H9 (cell line): ENCODE results near the gene CLEC11A. TPM values are rescaled to one million over a fixed set of nuclear protein-coding genes. Genes with fewer than 3 reads are reported as not detected.

Experiments used
- DNase-seq: peaks from one replicate; pipeline ENCODE4 v3.0.0-alpha.2; 2017
- H2AFZ ChIP-seq: one replicate; pipeline ENCODE4 v1.6.1; 2013; ENCODE audit warnings: mild to moderate bottlenecking, low read length, control low read depth, moderate library complexity
- H2AK5ac ChIP-seq: 2 replicates; pipeline ENCODE4 v1.6.1; 2013; ENCODE audit warnings: low read length, control low read depth, mixed read lengths; ENCODE audit not compliant: insufficient read length
- H2BK120ac ChIP-seq: one replicate; pipeline ENCODE4 v1.6.1; 2013; ENCODE audit warnings: low read depth, mild to moderate bottlenecking, low read length, control low read depth, inconsistent platforms; ENCODE audit not compliant: poor library complexity, severe bottlenecking
- H2BK12ac ChIP-seq: 2 replicates; pipeline ENCODE4 v1.6.1; 2013; ENCODE audit warnings: low read length, control low read depth, mixed read lengths, low read depth; ENCODE audit not compliant: insufficient read length
- H2BK15ac ChIP-seq: 2 replicates; pipeline ENCODE4 v1.6.1; 2013; ENCODE audit warnings: low read depth, low read length, control low read depth
- H2BK20ac ChIP-seq: one replicate; pipeline ENCODE4 v1.6.1; 2013; ENCODE audit warnings: low read depth, mild to moderate bottlenecking, low read length, control low read depth, inconsistent platforms; ENCODE audit not compliant: poor library complexity, severe bottlenecking
- H2BK5ac ChIP-seq: 2 replicates; pipeline ENCODE4 v1.6.1; 2013; ENCODE audit warnings: low read length, control low read depth, mixed read lengths; ENCODE audit not compliant: insufficient read length
- H3K14ac ChIP-seq: 2 replicates; pipeline ENCODE4 v1.6.1; 2013; ENCODE audit warnings: low read length, control low read depth; ENCODE audit not compliant: insufficient read depth
- H3K18ac ChIP-seq: 2 replicates; pipeline ENCODE4 v1.6.1; 2013; ENCODE audit warnings: low read depth, mild to moderate bottlenecking, mixed read lengths, low read length, control low read depth; ENCODE audit not compliant: insufficient read length
- H3K23ac ChIP-seq: 2 replicates; pipeline ENCODE4 v1.6.1; 2013; ENCODE audit warnings: low read length, control low read depth, mixed read lengths, low read depth; ENCODE audit not compliant: insufficient read length
- H3K23me2 ChIP-seq: 2 replicates; pipeline ENCODE4 v1.6.1; 2013; ENCODE audit warnings: low read depth, mild to moderate bottlenecking, mixed read lengths, low read length, control low read depth; ENCODE audit not compliant: insufficient read length, poor library complexity, severe bottlenecking
- H3K27ac ChIP-seq: 2 replicates; pipeline ENCODE4 v1.5.1; 2013; ENCODE audit warnings: low read length, control low read depth, mixed read lengths, low read depth; ENCODE audit not compliant: insufficient read length
- H3K27me3 ChIP-seq: 2 replicates; pipeline ENCODE4 v1.6.1; 2013; ENCODE audit warnings: low read length, control low read depth, inconsistent platforms; ENCODE audit not compliant: insufficient read depth
- H3K4ac ChIP-seq: 2 replicates; pipeline ENCODE4 v1.6.1; 2013; ENCODE audit warnings: low read depth, mild to moderate bottlenecking, control low read depth, inconsistent platforms, low read length, moderate library complexity
- H3K4me1 ChIP-seq: 2 replicates; pipeline ENCODE4 v1.6.1; 2013; ENCODE audit warnings: low read length, control low read depth, inconsistent platforms; ENCODE audit not compliant: insufficient read depth
- H3K4me2 ChIP-seq: 2 replicates; pipeline ENCODE4 v1.6.1; 2013; ENCODE audit warnings: low read length, control low read depth, mixed read lengths; ENCODE audit not compliant: insufficient read length, insufficient read depth
- H3K56ac ChIP-seq: 2 replicates; pipeline ENCODE4 v1.6.1; 2013; ENCODE audit warnings: low read depth, mild to moderate bottlenecking, mixed read lengths, low read length, control low read depth; ENCODE audit not compliant: insufficient read length
- H3K79me1 ChIP-seq: 2 replicates; pipeline ENCODE4 v1.6.1; 2013; ENCODE audit warnings: low read depth, mild to moderate bottlenecking, moderate library complexity, low read length, control low read depth, inconsistent platforms; ENCODE audit not compliant: insufficient read depth, poor library complexity, severe bottlenecking
- H3K79me2 ChIP-seq: 2 replicates; pipeline ENCODE4 v1.6.1; 2013; ENCODE audit warnings: low read length, control low read depth, inconsistent platforms; ENCODE audit not compliant: insufficient read depth
- H3K9ac ChIP-seq: 2 replicates; pipeline ENCODE4 v1.6.1; 2013; ENCODE audit warnings: low read length, control low read depth, mixed read lengths; ENCODE audit not compliant: insufficient read length; ENCODE audit errors: extremely low read depth
- H3K9me3 ChIP-seq: one replicate; pipeline ENCODE4 v1.6.1; 2013; ENCODE audit warnings: low read depth, low read length, inconsistent platforms; ENCODE audit not compliant: control insufficient read depth
- H3T11ph ChIP-seq: one replicate; pipeline ENCODE4 v1.6.1; 2013; ENCODE audit warnings: mild to moderate bottlenecking, low read length, control low read depth, inconsistent platforms
- H4K20me1 ChIP-seq: one replicate; pipeline ENCODE4 v1.6.1; 2013; ENCODE audit not compliant: control insufficient read depth, insufficient read length, insufficient read depth
- H4K5ac ChIP-seq: 2 replicates; pipeline ENCODE4 v1.6.1; 2013; ENCODE audit warnings: low read depth, mild to moderate bottlenecking, mixed read lengths, low read length, control low read depth; ENCODE audit not compliant: insufficient read length
- H4K8ac ChIP-seq: replicated peaks from 2 replicates; pipeline ENCODE4 v1.6.1; 2013; ENCODE audit warnings: low read length, control low read depth, mixed read lengths, low read depth; ENCODE audit not compliant: insufficient read length
- H4K91ac ChIP-seq: 2 replicates; pipeline ENCODE4 v1.6.1; 2013; ENCODE audit warnings: low read depth, mild to moderate bottlenecking, moderate library complexity, mixed read lengths, low read length, control low read depth; ENCODE audit not compliant: insufficient read length
- H3K27ac Mint-ChIP-seq, 3 experiments: 2 replicates in 2 of 3; 3 replicates in 1 of 3; pipeline ENCODE4 v1.8.0; 2020 to 2021; ENCODE audit warnings: mixed read lengths in 3 of 3, mild to moderate bottlenecking in 1 of 3, moderate library complexity in 1 of 3
- H3K27me3 Mint-ChIP-seq: 2 replicates; pipeline ENCODE4 v1.8.0; 2021; ENCODE audit warnings: low read depth, mild to moderate bottlenecking, moderate library complexity, mixed read lengths
- H3K36me3 Mint-ChIP-seq, 3 experiments: 2 replicates in 2 of 3; 3 replicates in 1 of 3; pipeline ENCODE4 v1.8.0; 2020 to 2021; ENCODE audit warnings: low read depth in 3 of 3, mixed read lengths in 3 of 3; ENCODE audit not compliant: insufficient read depth in 1 of 3
- H3K4me1 Mint-ChIP-seq, 2 experiments: 2 replicates each; pipeline ENCODE4 v1.8.0; 2020; ENCODE audit warnings: mixed read lengths in 2 of 2
- H3K4me3 Mint-ChIP-seq, 2 experiments: 2 replicates in 1 of 2; 3 replicates in 1 of 2; pipeline ENCODE4 v1.8.0; 2020 to 2021; ENCODE audit warnings: mild to moderate bottlenecking in 2 of 2, mixed read lengths in 2 of 2, moderate library complexity in 1 of 2
- H3K9me3 Mint-ChIP-seq, 2 experiments: 2 replicates in 1 of 2; 3 replicates in 1 of 2; pipeline ENCODE4 v1.8.0; 2020; ENCODE audit warnings: mild to moderate bottlenecking in 2 of 2, mixed read lengths in 2 of 2, moderate library complexity in 1 of 2
- CTCF ChIP-seq: fragments of 200-600 bp; sonication (generic); conservative IDR thresholded peaks from 3 replicates; pipeline ENCODE4 v1.8.0; 2021; ENCODE audit warnings: antibody characterized with exemption, mild to moderate bottlenecking
- WGBS: extraction: QIAGEN DNeasy Blood & Tissue Kit; methylation state at CpG from one replicate; pipeline ENCODE4 v1.1.7; 2013; ENCODE audit warnings: missing lambda C conversion rate, low lambda C conversion rate, mixed read lengths; ENCODE audit not compliant: insufficient read length; ENCODE audit errors: extremely low coverage; 5-methylcytosine and 5-hydroxymethylcytosine counted together
- total RNA-seq: library from RNA; stranded (reverse); gene quantifications from 2 replicates; pipeline ENCODE4 v1.2.1, GENCODE V29; 2021

The CLEC11A gene
- total RNA-seq, 1 experiment from 2014 or later: 3.9 TPM

- no peaks in the 10 kb centered on the region for H3K79me1 ChIP-seq
- Mint-ChIP-seq H3K4me3 (peak overlapping the region; percentile 57 to 75), H3K27me3 (peaks cover 92% of the 10 kb centered on the region), H3K9me3 (no peaks in the 10 kb centered on the region), H3K36me3 (no peaks in the 10 kb centered on the region), H3K4me1 (peaks cover 3 to 29% of the 10 kb centered on the region in 2 experiments), H3K27ac (no peak overlapping the region)
- H2BK15ac ChIP-seq: no peak overlapping the region
- H3K14ac ChIP-seq: no peak overlapping the region; the same call in 1 of the 2 replicates
- no peak overlapping the region for H4K5ac ChIP-seq
- H3K4me2 ChIP-seq: peak overlapping the region; percentile 61
- no peak overlapping the region for H4K91ac ChIP-seq
- no peak overlapping the region for H2AFZ ChIP-seq
- H2BK5ac ChIP-seq: no peak overlapping the region
- no peak overlapping the region for H3K56ac ChIP-seq
- H4K20me1 ChIP-seq: peaks cover 2% of the 10 kb centered on the region
- no peak overlapping the region for H3K4ac ChIP-seq
- H3K18ac ChIP-seq: no peak overlapping the region
- H3K4me1 ChIP-seq: peaks cover 3% of the 10 kb centered on the region; the same call in 1 of the 2 replicates
- H4K8ac ChIP-seq: no peak overlapping the region
- DNase-seq: no peak
- H2AK5ac ChIP-seq: no peak overlapping the region
- H3K27me3 ChIP-seq: peaks cover 40% of the 10 kb centered on the region; the same call in 1 of the 2 replicates
- no peak overlapping the region for H3K9ac ChIP-seq
- H3K27ac ChIP-seq: no peak overlapping the region
- H2BK120ac ChIP-seq: no peak overlapping the region
- H3T11ph ChIP-seq: no peak overlapping the region
- no peak overlapping the region for H2BK12ac ChIP-seq
- no peak for TF ChIP-seq CTCF
- H3K23me2 ChIP-seq: peaks cover 9% of the 10 kb centered on the region
- no peaks in the 10 kb centered on the region for H3K79me2 ChIP-seq
- WGBS: no CpG with 5 or more reads among the region's 81 CpGs
- no peak overlapping the region for H2BK20ac ChIP-seq
- no peaks in the 10 kb centered on the region for H3K9me3 ChIP-seq
- H3K23ac ChIP-seq: no peak overlapping the region
Measured at GRCh38 chr19:50695251-50696093, 27.7 kb upstream of the CLEC11A start.
